ENCODE data around the gene TAF3.

Gene TAF3

GRCh38 chr10:7962592-7962991 is 144.3 kb downstream of the TAF3 start:
- Histone ChIP-seq H3K27ac (ENCODE audit: low read length) (no peak overlapping the region), H3K9ac (ENCODE audit: low read depth, low read length) (no peak overlapping the region), H3K9me3 (ENCODE audit: insufficient read depth, low read depth, low read length) (no peaks in the 10 kb centered on the region), H3K4me1 (ENCODE audit: insufficient read depth, low read length) (no peaks in the 10 kb centered on the region), H3K36me3 (ENCODE audit: insufficient read depth, low read depth, low read length) (peaks cover 12% of the 10 kb centered on the region), H3K27me3 (ENCODE audit: insufficient read depth, low read length) (no peaks in the 10 kb centered on the region), H3K4me3 (ENCODE audit: low read length) (no peak overlapping the region)

- Histone ChIP-seq H3K4me3 (ENCODE audit: low read length) (no peak overlapping the region), H3K9ac (ENCODE audit: low read depth, low read length) (no peak overlapping the region), H3K36me3 (ENCODE audit: insufficient read depth, low read depth, low read length) (peaks cover 12% of the 10 kb centered on the region), H3K27me3 (ENCODE audit: insufficient read depth, low read length) (no peaks in the 10 kb centered on the region), H3K9me3 (ENCODE audit: insufficient read depth, low read depth, low read length) (no peaks in the 10 kb centered on the region), H3K4me1 (ENCODE audit: insufficient read depth, low read length) (no peaks in the 10 kb centered on the region), H3K27ac (ENCODE audit: low read length) (no peak overlapping the region)
These were observed 147.2 kb downstream of the TAF3 start for GRCh38 chr10:7965457-7965856.

GRCh38 chr10:7967035-7967434 is 148.7 kb downstream of the TAF3 start:
- Histone ChIP-seq H3K9me3 (ENCODE audit: insufficient read depth, low read depth, low read length) (no peaks in the 10 kb centered on the region), H3K4me3 (ENCODE audit: low read length) (no peak overlapping the region)

GRCh38 chr10:7968510-7969112 is 150.3 kb downstream of the TAF3 start:
- Histone ChIP-seq H3K27ac (ENCODE audit: low read length) (no peak overlapping the region), H3K9ac (ENCODE audit: low read depth, low read length) (no peak overlapping the region), H3K4me3 (ENCODE audit: low read length) (no peak overlapping the region), H3K4me1 (ENCODE audit: insufficient read depth, low read length) (no peaks in the 10 kb centered on the region), H3K9me3 (ENCODE audit: insufficient read depth, low read depth, low read length) (no peaks in the 10 kb centered on the region), H3K36me3 (ENCODE audit: insufficient read depth, low read depth, low read length) (peaks cover 12% of the 10 kb centered on the region), H3K27me3 (ENCODE audit: insufficient read depth, low read length) (no peaks in the 10 kb centered on the region)

More at GRCh38 chr10:7967035-7967434, 148.7 kb downstream of the TAF3 start:
- no peaks in the 10 kb centered on the region for H3K4me1 ChIP-seq (ENCODE audit: insufficient read depth, low read length)
- H3K36me3 ChIP-seq (ENCODE audit: insufficient read depth, low read depth, low read length), result peaks cover 12% of the 10 kb centered on the region
- H3K27ac ChIP-seq (ENCODE audit: low read length), result no peak overlapping the region
- no peaks in the 10 kb centered on the region for H3K27me3 ChIP-seq (ENCODE audit: insufficient read depth, low read length)
- no peak overlapping the region for H3K9ac ChIP-seq (ENCODE audit: low read depth, low read length)

GRCh38 chr10:7969623-7970022 is 151.3 kb downstream of the TAF3 start:
- Histone ChIP-seq H3K4me1 (ENCODE audit: insufficient read depth, low read length) (no peaks in the 10 kb centered on the region), H3K27ac (ENCODE audit: low read length) (no peak overlapping the region), H3K9ac (ENCODE audit: low read depth, low read length) (no peak overlapping the region), H3K27me3 (ENCODE audit: insufficient read depth, low read length) (no peaks in the 10 kb centered on the region), H3K4me3 (ENCODE audit: low read length) (no peak overlapping the region), H3K9me3 (ENCODE audit: insufficient read depth, low read depth, low read length) (no peaks in the 10 kb centered on the region), H3K36me3 (ENCODE audit: insufficient read depth, low read depth, low read length) (peaks cover 4% of the 10 kb centered on the region)

GRCh38 chr10:7971949-7972348 is 153.6 kb downstream of the TAF3 start:
- H3K9me3 ChIP-seq (ENCODE audit: insufficient read depth, low read depth, low read length), result no peaks in the 10 kb centered on the region
- no peaks in the 10 kb centered on the region for H3K27me3 ChIP-seq (ENCODE audit: insufficient read depth, low read length)
- H3K36me3 ChIP-seq (ENCODE audit: insufficient read depth, low read depth, low read length), result no peaks in the 10 kb centered on the region
- no peak overlapping the region for H3K27ac ChIP-seq (ENCODE audit: low read length)
- H3K4me3 ChIP-seq (ENCODE audit: low read length), result no peak overlapping the region
- H3K9ac ChIP-seq (ENCODE audit: low read depth, low read length), result no peak overlapping the region
- no peaks in the 10 kb centered on the region for H3K4me1 ChIP-seq (ENCODE audit: insufficient read depth, low read length)

- Histone ChIP-seq H3K9me3 (ENCODE audit: insufficient read depth, low read depth, low read length) (no peaks in the 10 kb centered on the region), H3K27ac (ENCODE audit: low read length) (no peak overlapping the region), H3K4me3 (ENCODE audit: low read length) (no peak overlapping the region), H3K9ac (ENCODE audit: low read depth, low read length) (no peak overlapping the region), H3K27me3 (ENCODE audit: insufficient read depth, low read length) (no peaks in the 10 kb centered on the region), H3K36me3 (ENCODE audit: insufficient read depth, low read depth, low read length) (no peaks in the 10 kb centered on the region), H3K4me1 (ENCODE audit: insufficient read depth, low read length) (no peaks in the 10 kb centered on the region)
These were observed 154.1 kb downstream of the TAF3 start for GRCh38 chr10:7972367-7972766.

- Histone ChIP-seq H3K36me3 (ENCODE audit: insufficient read depth, low read depth, low read length) (no peaks in the 10 kb centered on the region), H3K4me3 (ENCODE audit: low read length) (no peak overlapping the region), H3K4me1 (ENCODE audit: insufficient read depth, low read length) (no peaks in the 10 kb centered on the region), H3K9ac (ENCODE audit: low read depth, low read length) (no peak overlapping the region), H3K9me3 (ENCODE audit: insufficient read depth, low read depth, low read length) (no peaks in the 10 kb centered on the region), H3K27ac (ENCODE audit: low read length) (no peak overlapping the region), H3K27me3 (ENCODE audit: insufficient read depth, low read length) (no peaks in the 10 kb centered on the region)
These were observed 161.9 kb downstream of the TAF3 start for GRCh38 chr10:7980196-7980595.

GRCh38 chr10:7982727-7983126 is 164.4 kb downstream of the TAF3 start:
- no peaks in the 10 kb centered on the region for H3K36me3 ChIP-seq (ENCODE audit: insufficient read depth, low read depth, low read length)
- H3K9me3 ChIP-seq (ENCODE audit: insufficient read depth, low read depth, low read length), result no peaks in the 10 kb centered on the region
- no peak overlapping the region for H3K4me3 ChIP-seq (ENCODE audit: low read length)
- H3K27me3 ChIP-seq (ENCODE audit: insufficient read depth, low read length), result no peaks in the 10 kb centered on the region
- H3K9ac ChIP-seq (ENCODE audit: low read depth, low read length), result no peak overlapping the region
- no peak overlapping the region for H3K27ac ChIP-seq (ENCODE audit: low read length)
- no peaks in the 10 kb centered on the region for H3K4me1 ChIP-seq (ENCODE audit: insufficient read depth, low read length)

- Histone ChIP-seq H3K9ac (ENCODE audit: low read depth, low read length) (no peak overlapping the region), H3K4me1 (ENCODE audit: insufficient read depth, low read length) (no peaks in the 10 kb centered on the region), H3K4me3 (ENCODE audit: low read length) (no peak overlapping the region), H3K27me3 (ENCODE audit: insufficient read depth, low read length) (no peaks in the 10 kb centered on the region), H3K27ac (ENCODE audit: low read length) (no peak overlapping the region), H3K36me3 (ENCODE audit: insufficient read depth, low read depth, low read length) (no peaks in the 10 kb centered on the region), H3K9me3 (ENCODE audit: insufficient read depth, low read depth, low read length) (no peaks in the 10 kb centered on the region)
These were observed 166.0 kb downstream of the TAF3 start for GRCh38 chr10:7984325-7984724.

- Histone ChIP-seq H3K4me1 (ENCODE audit: insufficient read depth, low read length) (no peaks in the 10 kb centered on the region), H3K4me3 (ENCODE audit: low read length) (no peak overlapping the region), H3K9me3 (ENCODE audit: insufficient read depth, low read depth, low read length) (no peaks in the 10 kb centered on the region), H3K36me3 (ENCODE audit: insufficient read depth, low read depth, low read length) (no peaks in the 10 kb centered on the region), H3K27me3 (ENCODE audit: insufficient read depth, low read length) (no peaks in the 10 kb centered on the region), H3K9ac (ENCODE audit: low read depth, low read length) (no peak overlapping the region), H3K27ac (ENCODE audit: low read length) (no peak overlapping the region)
These were observed 166.6 kb downstream of the TAF3 start for GRCh38 chr10:7984896-7985295.

GRCh38 chr10:7986851-7987250 is 168.5 kb downstream of the TAF3 start:
- no peaks in the 10 kb centered on the region for H3K9me3 ChIP-seq (ENCODE audit: insufficient read depth, low read depth, low read length)

More at GRCh38 chr10:7986851-7987250, 168.5 kb downstream of the TAF3 start:
- Histone ChIP-seq H3K27me3 (ENCODE audit: insufficient read depth, low read length) (no peaks in the 10 kb centered on the region), H3K4me3 (ENCODE audit: low read length) (no peak overlapping the region), H3K36me3 (ENCODE audit: insufficient read depth, low read depth, low read length) (no peaks in the 10 kb centered on the region), H3K9ac (ENCODE audit: low read depth, low read length) (no peak overlapping the region), H3K27ac (ENCODE audit: low read length) (no peak overlapping the region), H3K4me1 (ENCODE audit: insufficient read depth, low read length) (no peaks in the 10 kb centered on the region)

Measured in iPS-20b (cell line).